ENCODE data around the gene OLFML2B.

DNA sequence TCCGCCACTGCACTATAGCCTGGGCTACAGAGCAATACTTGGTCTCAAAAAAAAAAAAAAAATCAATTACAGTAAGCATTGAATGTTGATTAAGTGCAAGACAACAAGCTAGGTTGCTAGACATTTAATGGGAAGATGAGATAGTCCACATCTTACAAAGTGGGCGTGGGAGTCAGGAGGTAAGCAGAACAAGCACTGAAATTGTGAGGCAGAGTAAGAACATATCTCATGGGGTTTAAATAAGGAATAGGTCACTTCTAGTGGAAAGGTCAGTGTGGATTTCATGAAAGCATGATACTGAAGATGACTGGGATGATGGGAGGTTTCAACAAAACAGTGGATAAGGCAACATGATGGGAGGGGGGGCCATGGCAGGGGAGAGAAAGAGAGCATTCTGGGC is 1.9 kb upstream of the OLFML2B start:
- TF ChIP-seq CTCF (conservative IDR thresholded peaks at IDR 0.05) (no peak), EZH2 (IDR thresholded peaks at IDR 0.05; ENCODE audit: low read depth) (no peak)

All from PC-9 (cell line).